Fibroblast of pulmonary artery (primary cell): ENCODE data around the gene MC2R.
"Not testable (repeated sequence)": the region's sequence is repeated elsewhere in the genome, so short reads cannot be mapped to it uniquely, and the experiment has no call there.

Experiments
- DNase-seq: peaks from one replicate; pipeline ENCODE4 v3.0.0-alpha.2; 2010; ENCODE audit warnings: low read depth
- H3K4me3 ChIP-seq: replicated peaks from 2 replicates; pipeline ENCODE4 v1.5.1; 2011; ENCODE audit warnings: low read depth, mild to moderate bottlenecking, control low read depth, low read length, moderate library complexity
- CTCF ChIP-seq: IDR thresholded peaks from 2 replicates; pipeline ENCODE4 v1.5.1; 2011; ENCODE audit warnings: mild to moderate bottlenecking, control low read depth, low read length, inconsistent platforms; ENCODE audit errors: missing control alignments

MC2R gene

GRCh38 chr18:13872373-13872772 lies 43.0 kb downstream of the MC2R start:
- DNase-seq = no peak
- no peak overlapping the region for H3K4me3 ChIP-seq
- TF ChIP-seq CTCF = no peak

GRCh38 chr18:13871701-13872100 lies 43.6 kb downstream of the MC2R start:
- DNase-seq = no peak
- no peak for TF ChIP-seq CTCF
- H3K4me3 ChIP-seq = no peak overlapping the region

- no peak for DNase-seq
- TF ChIP-seq CTCF = no peak
- no peak overlapping the region for H3K4me3 ChIP-seq
Observed at GRCh38 chr18:13868501-13869271, 46.6 kb downstream of the MC2R start.

- not testable (repeated sequence) for DNase-seq, H3K4me3 ChIP-seq
Observed at GRCh38 chr18:13862898-13863297, 52.4 kb downstream of the MC2R start.

GRCh38 chr18:13849791-13850190 lies 65.5 kb downstream of the MC2R start:
- H3K4me3 ChIP-seq = no peak overlapping the region
- no peak for TF ChIP-seq CTCF
- DNase-seq = no peak

- no peak for TF ChIP-seq CTCF
- DNase-seq = no peak
- no peak overlapping the region for H3K4me3 ChIP-seq
Observed at GRCh38 chr18:13836559-13836958, 78.8 kb downstream of the MC2R start.

- no peak for TF ChIP-seq CTCF
- no peak for DNase-seq
- no peak overlapping the region for H3K4me3 ChIP-seq
Observed at GRCh38 chr18:13835202-13835601, 80.1 kb downstream of the MC2R start.
